Transverse colon (tissue), 4 donors: ENCODE data around the gene BHLHE23. TPM values are rescaled to one million over a fixed set of nuclear protein-coding genes. Genes with fewer than 3 reads are reported as not detected.

Experiments
- DNase-seq: peaks from one replicate; pipeline ENCODE4 v3.0.0-alpha.2; 2019
- H3K27ac ChIP-seq, 4 donors: fragments of 200-600 bp; sonication (generic); 2 replicates each; pipeline ENCODE4 v1.5.1; 2016 to 2018; ENCODE audit warnings: inconsistent platforms in 4 of 4
- H3K27me3 ChIP-seq: fragments of 200-600 bp; sonication (generic); 2 replicates; pipeline ENCODE4 v1.5.1; 2017; ENCODE audit warnings: inconsistent platforms
- H3K36me3 ChIP-seq, 4 donors: fragments of 200-600 bp; sonication (generic); 2 replicates each; pipeline ENCODE4 v1.5.1; 2017 to 2019; ENCODE audit warnings: inconsistent platforms in 4 of 4
- H3K4me1 ChIP-seq, 4 donors: fragments of 200-600 bp; sonication (generic); 2 replicates each; pipeline ENCODE4 v1.5.1; 2017 to 2020; ENCODE audit warnings: inconsistent platforms in 4 of 4
- H3K4me3 ChIP-seq, 4 donors: fragments of 200-600 bp; sonication (generic); 1 replicate in 1 of 4; 2 replicates in 3 of 4; pipeline versions ENCODE4 v1.5.1 to v1.6.1; 2017 to 2019; ENCODE audit warnings: inconsistent platforms in 4 of 4
- H3K9me3 ChIP-seq, 2 donors: fragments of 200-600 bp; sonication (generic); 2 replicates each; pipeline ENCODE4 v1.5.1; 2017 to 2019; ENCODE audit warnings: inconsistent platforms in 2 of 2
- EP300 ChIP-seq: sonication (generic); formaldehyde crosslinking; IDR thresholded peaks from one replicate; pipeline ENCODE4 v1.6.1; 2017; ENCODE audit warnings: antibody characterized with exemption, low read depth
- POLR2A ChIP-seq: fragments of 450-650 bp; IDR thresholded peaks from one replicate; pipeline ENCODE4 v1.6.1; 2016; ENCODE audit warnings: antibody characterized with exemption, mild to moderate bottlenecking, moderate library complexity
- POLR2AphosphoS5 ChIP-seq, 3 donors: sonication (generic); formaldehyde crosslinking; IDR thresholded peaks; one replicate each; pipeline ENCODE4 v1.6.1; 2016; ENCODE audit warnings: antibody characterized with exemption in 3 of 3
- WGBS, 2 donors: methylation state at CpG; one replicate each; pipeline ENCODE4 v1.1.5; 2018; ENCODE audit warnings: low coverage in 1 of 2; 5-methylcytosine and 5-hydroxymethylcytosine counted together
- in situ Hi-C, 4 donors: fragments of 200-750 bp; cut with MboI; loops; one replicate each; pipeline versions ENCODE4 v1.15.0 to v1.15.1; 2017; ENCODE audit warnings: low sequenced_read_pairs in 3 of 4, low pct_ligation_motif_present in 1 of 4, low pct_unique_long_range_greater_than_20kb in 1 of 4
- intact Hi-C: fragments of 100-400 bp; cut with DNase I; formaldehyde crosslinking; loops from one replicate; pipeline ENCODE4 v1.15.1; 2023; ENCODE audit warnings: low total_unique reads
- total RNA-seq, 4 donors: library from RNA; depleted of rRNA; stranded (reverse); fragments of >200 nt; gene quantifications; one replicate each; pipeline ENCODE4 v1.1.0, GENCODE V29; 2016
- TF ChIP-seq, protein P1 (sequence below), 5 experiments: fragments of 200-600 bp in 3 of 5; fragments of 450-650 bp in 2 of 5; sonication (generic) in 3 of 5; IDR thresholded peaks; 1 replicate in 2 of 5; 2 replicates in 3 of 5; pipeline ENCODE4 v1.5.1; 2016 to 2017; ENCODE audit warnings: antibody characterized with exemption in 5 of 5, inconsistent platforms in 3 of 5, mild to moderate bottlenecking in 2 of 5, moderate library complexity in 1 of 5

BHLHE23 gene
- not detected for total RNA-seq

DNA sequence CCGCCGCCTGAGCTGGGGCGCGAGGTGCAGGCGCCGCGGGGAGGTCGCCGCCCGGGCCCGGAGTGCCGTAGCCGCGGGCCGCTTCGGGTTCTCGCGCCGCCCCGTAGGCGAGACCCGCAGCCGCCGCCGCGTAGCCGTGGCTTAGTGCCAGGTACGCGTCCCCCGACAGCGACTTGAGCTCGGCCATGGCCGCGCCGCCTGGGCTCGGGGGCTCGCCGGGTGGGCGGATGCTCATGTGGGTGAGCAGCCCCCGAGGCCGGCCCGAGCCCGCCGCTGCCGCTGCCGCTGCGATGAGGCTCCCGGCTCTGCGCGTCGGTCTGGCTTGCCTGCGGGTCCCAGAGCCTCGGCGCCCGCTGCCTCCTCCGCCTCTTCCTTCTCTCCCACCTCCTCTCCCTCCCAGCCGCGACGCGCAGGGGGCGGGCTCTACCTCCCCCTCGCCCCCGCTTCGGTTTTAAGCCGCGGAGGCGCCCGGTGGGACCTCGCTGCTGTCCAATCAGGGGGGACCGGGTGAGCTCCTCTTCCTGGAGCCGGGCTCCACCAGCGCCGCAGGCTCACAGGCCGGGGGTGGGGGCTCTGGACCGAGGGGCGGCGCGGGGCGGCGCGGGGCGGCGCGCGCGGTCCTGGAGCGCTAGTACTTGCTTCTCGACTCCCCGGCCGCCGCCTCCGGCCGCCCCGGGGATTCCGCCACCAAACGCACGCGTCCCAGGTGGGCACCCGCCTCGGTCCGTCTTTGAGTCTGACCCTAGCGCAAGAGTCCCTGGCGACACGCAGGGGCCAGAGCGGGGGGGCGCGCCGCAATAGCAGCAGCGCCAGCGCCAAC is at the start of gene BHLHE23:
TSS of gene BHLHE23 (minus strand) at position 425 of the 820 bp plus-strand sequence. CDS start at position 235, 190 bp downstream.
- H3K4me1 ChIP-seq = peaks cover 0 to 19% (median 18%) of the 10 kb centered on the region in 4 donors
- H3K36me3 ChIP-seq = no peaks in the 10 kb centered on the region
- WGBS, 2 donors = 0 to 6% methylated on average over 1 to 66 of the region's 110 CpGs
- H3K27me3 ChIP-seq = peaks cover 100% of the 10 kb centered on the region
- DNase-seq = no peak
- H3K27ac ChIP-seq = no peak within 1 kb of the TSS
- TF ChIP-seq, protein P1, sequence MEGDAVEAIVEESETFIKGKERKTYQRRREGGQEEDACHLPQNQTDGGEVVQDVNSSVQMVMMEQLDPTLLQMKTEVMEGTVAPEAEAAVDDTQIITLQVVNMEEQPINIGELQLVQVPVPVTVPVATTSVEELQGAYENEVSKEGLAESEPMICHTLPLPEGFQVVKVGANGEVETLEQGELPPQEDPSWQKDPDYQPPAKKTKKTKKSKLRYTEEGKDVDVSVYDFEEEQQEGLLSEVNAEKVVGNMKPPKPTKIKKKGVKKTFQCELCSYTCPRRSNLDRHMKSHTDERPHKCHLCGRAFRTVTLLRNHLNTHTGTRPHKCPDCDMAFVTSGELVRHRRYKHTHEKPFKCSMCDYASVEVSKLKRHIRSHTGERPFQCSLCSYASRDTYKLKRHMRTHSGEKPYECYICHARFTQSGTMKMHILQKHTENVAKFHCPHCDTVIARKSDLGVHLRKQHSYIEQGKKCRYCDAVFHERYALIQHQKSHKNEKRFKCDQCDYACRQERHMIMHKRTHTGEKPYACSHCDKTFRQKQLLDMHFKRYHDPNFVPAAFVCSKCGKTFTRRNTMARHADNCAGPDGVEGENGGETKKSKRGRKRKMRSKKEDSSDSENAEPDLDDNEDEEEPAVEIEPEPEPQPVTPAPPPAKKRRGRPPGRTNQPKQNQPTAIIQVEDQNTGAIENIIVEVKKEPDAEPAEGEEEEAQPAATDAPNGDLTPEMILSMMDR (IDR thresholded peaks at IDR 0.05) = no peak
- no peak for TF ChIP-seq POLR2A
- TF ChIP-seq EP300 = no peak
- no peak for TF ChIP-seq POLR2AphosphoS5 (IDR thresholded peaks at IDR 0.05)
- H3K9me3 ChIP-seq = no peaks in the 10 kb centered on the region
- in situ Hi-C loops = loop anchor here in 2 of 4 donors (25.0 kb wide), 1 partner anchor 119 kb away; no protein-coding TSS in a partner anchor
- intact Hi-C loops = loop anchor here (5.0 kb wide), 1 partner anchor 99 kb away; no protein-coding TSS in a partner anchor
- peak within 1 kb of the TSS in 1 of 4 donors; percentile 14 for H3K4me3 ChIP-seq

DNA sequence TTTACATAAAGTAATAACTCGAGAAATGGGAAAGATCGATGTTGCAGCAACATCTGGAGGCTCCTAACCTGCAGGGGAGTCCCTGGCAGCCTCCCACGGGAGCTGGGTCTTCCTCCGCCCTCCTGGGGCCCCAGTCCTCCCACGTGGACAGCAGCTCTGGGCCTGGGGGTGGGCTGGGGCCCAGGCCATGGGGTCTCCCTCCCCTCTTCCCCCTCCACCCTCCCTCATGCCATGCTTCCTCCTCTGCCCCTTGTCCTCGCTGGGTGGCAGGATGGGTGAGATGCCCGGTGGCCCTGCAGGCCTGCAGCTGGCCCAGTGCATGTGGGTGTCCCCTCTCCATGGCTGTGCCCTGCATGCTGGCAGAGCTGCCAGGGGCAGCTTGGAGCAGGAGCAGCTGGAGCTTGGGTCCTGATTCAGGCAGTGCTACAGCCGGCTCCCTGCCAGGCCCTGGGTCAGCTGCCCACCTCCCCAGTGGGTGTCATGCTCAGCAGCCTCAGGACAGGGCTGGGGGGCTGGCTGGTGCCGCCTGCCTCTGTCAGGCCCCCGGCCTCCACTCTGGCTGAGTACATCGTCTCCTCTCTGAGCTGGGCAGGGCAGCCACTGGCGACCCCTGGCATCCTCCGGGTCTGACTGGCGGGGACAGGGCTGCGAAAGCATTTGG is 48.9 kb upstream of the BHLHE23 start:
- Histone ChIP-seq H3K36me3 (no peaks in the 10 kb centered on the region), H3K9me3 (no peaks in the 10 kb centered on the region), H3K27me3 (peaks cover 51% of the 10 kb centered on the region), H3K4me1 (no peaks in the 10 kb centered on the region), H3K4me3 (no peak overlapping the region), H3K27ac (no peak overlapping the region)
- in situ Hi-C loops (no loop called here), intact Hi-C loops (loop anchor here (5.0 kb wide), 2 partner anchors 122 to 167 kb away; no protein-coding TSS in a partner anchor)
- no peak for DNase-seq
- WGBS, 2 donors = 25 to 43% methylated on average over 2 to 9 of the region's 15 CpGs
- no peak for TF ChIP-seq POLR2AphosphoS5 (IDR thresholded peaks at IDR 0.05)
- no peak for TF ChIP-seq POLR2A
- TF ChIP-seq, protein P1 (IDR thresholded peaks at IDR 0.05) = no peak
- TF ChIP-seq EP300 = no peak

DNA sequence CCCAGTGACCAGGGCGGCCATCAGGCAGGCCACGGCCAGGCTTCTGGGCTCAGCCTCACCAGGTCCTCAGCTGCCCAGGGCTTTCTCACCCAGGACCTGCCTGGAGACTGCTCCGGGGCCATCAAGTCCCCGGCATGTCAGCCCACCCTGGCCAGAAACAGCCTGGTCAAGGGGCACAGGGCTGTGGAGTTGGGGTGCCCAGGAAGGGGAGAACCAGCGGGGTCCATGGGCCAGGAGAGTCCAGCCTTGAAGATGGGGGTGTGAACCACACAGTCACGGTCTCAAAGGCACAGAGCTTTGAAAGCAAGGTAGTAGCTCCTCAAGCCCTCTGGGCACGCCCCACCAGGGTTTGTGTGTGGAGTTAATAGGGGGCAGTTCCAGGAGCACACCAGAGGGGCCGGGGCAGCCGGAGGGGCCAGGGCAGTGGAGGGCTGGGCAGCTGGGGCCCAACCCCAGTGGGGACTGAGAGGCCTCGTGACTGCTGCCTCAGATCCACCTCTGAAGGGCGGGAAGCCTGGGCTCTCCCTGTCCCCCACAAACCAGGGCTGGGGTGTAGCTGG is 48.0 kb upstream of the BHLHE23 start:
- in situ Hi-C loops = no loop called here
- Histone ChIP-seq H3K27ac (no peak overlapping the region), H3K4me3 (no peak overlapping the region), H3K4me1 (no peaks in the 10 kb centered on the region), H3K27me3 (peaks cover 41% of the 10 kb centered on the region), H3K9me3 (no peaks in the 10 kb centered on the region), H3K36me3 (no peaks in the 10 kb centered on the region)
- intact Hi-C loops = loop anchor here (5.0 kb wide), 2 partner anchors 123 to 168 kb away; no protein-coding TSS in a partner anchor
- no peak for TF ChIP-seq EP300
- TF ChIP-seq, protein P1 (IDR thresholded peaks at IDR 0.05) = no peak
- TF ChIP-seq POLR2A = no peak
- TF ChIP-seq POLR2AphosphoS5 (IDR thresholded peaks at IDR 0.05) = no peak
- WGBS, 2 donors = 75% methylated on average over 10 of the region's 11 CpGs; no CpG with 5 or more reads in 1 of the 2 donors
- no peak for DNase-seq

DNA sequence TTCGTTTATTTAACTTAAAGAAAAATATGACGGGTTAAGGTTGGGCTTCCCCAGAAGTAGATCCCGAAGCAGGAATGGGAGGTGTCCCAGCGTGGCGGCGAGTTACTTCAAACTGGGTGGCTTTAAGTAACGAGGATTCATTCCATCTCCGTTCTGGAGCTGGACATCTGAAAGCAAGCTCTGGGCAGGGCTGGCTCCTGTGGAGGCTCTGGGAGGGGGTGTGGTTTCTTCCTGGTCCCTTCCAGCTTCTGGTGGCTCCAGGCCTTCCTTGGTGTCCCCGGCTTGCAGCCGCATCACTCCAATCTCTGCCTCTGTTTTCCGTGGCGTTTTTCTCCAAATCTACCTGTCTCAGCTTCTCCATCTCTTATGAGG is 47.3 kb upstream of the BHLHE23 start:
- TF ChIP-seq POLR2A (no peak), POLR2AphosphoS5 (IDR thresholded peaks at IDR 0.05) (no peak), EP300 (no peak)
- TF ChIP-seq, protein P1 (IDR thresholded peaks at IDR 0.05) = no peak

More for the DNA sequence above, 47.3 kb upstream of the BHLHE23 start:
- no peaks in the 10 kb centered on the region for H3K4me1 ChIP-seq
- DNase-seq = no peak
- H3K27ac ChIP-seq = no peak overlapping the region
- no peaks in the 10 kb centered on the region for H3K36me3 ChIP-seq
- H3K9me3 ChIP-seq = no peaks in the 10 kb centered on the region
- intact Hi-C loops (no loop called here), in situ Hi-C loops (no loop called here)
- H3K27me3 ChIP-seq = peaks cover 37% of the 10 kb centered on the region
- WGBS, 2 donors = 79 to 81% methylated on average over 10 to 12 of the region's 12 CpGs
- H3K4me3 ChIP-seq = no peak overlapping the region
